Activated naive CD4-positive, alpha-beta T cell treated with Interleukin-2 at 50 U/mL for 16 hours (primary cell): Measurements from ENCODE around the gene CCDC87.
"Not testable (repeated sequence)": the region's sequence is repeated elsewhere in the genome, so short reads cannot be mapped to it uniquely, and the experiment has no call there.

Experiments used
- DNase-seq: peaks from one replicate; pipeline ENCODE4 v3.0.0-alpha.2; 2020

CCDC87 gene

DNA sequence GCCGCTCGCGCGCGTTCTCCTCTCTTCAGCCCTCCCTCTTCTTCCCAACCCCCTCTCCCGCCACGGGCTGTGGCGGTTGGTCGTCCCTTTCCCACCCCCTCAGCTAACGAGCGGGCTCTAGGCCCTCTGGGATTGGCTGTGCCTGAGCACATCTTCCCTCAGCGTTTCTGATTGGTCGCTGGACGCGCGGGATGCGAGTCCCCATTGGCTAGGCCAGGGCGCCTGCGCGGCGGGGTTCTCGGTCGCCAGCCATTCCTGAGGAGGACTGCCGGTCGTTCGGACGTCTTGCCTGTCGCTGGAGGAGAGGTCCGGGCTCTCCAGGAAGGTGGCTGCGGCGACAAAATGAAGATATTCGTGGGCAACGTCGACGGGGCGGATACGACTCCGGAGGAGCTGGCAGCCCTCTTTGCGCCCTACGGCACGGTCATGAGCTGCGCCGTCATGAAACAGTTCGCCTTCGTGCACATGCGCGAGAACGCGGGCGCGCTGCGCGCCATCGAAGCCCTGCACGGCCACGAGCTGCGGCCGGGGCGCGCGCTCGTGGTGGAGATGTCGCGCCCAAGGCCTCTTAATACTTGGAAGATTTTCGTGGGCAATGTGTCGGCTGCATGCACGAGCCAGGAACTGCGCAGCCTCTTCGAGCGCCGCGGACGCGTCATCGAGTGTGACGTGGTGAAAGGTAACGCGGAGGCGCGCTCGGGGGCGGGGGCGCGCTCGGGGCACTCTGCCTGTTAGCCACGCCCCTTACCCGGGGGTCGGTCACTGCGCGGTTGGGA is 23.7 kb upstream of the CCDC87 start, which contains the start of gene RBM14:
TSS of gene RBM14 (plus strand) at position 252 of the 776 bp plus-strand sequence. CDS start at position 343, 91 bp downstream.
- peak; percentile 98 for DNase-seq

DNA sequence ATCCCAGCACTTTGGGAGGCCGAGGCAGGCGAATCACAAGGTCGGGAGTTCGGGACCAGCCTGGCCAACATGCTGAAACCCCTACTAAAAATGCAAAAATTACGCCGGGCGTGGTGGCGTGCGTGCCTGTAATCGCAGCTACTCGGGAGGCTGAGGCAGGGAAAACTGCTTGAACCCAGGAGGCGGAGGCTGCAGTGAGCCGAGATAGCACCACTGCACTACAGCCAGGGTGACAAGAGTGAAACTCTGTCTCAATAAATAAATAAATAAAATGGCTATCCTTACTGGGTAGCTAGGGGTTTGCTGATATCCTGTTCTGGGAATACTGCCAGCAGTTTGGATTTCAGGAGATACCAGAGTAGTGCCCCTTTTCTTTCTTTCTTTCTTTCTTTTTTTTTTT is 21.2 kb upstream of the CCDC87 start:
- no peak for DNase-seq

- no peak for DNase-seq
Observed at GRCh38 chr11:66612458-66612857, 19.6 kb upstream of the CCDC87 start.

- no peak for DNase-seq
Observed at GRCh38 chr11:66609721-66610617, 17.1 kb upstream of the CCDC87 start.

GRCh38 chr11:66607126-66607834 is 14.4 kb upstream of the CCDC87 start:
- no peak for DNase-seq

DNA sequence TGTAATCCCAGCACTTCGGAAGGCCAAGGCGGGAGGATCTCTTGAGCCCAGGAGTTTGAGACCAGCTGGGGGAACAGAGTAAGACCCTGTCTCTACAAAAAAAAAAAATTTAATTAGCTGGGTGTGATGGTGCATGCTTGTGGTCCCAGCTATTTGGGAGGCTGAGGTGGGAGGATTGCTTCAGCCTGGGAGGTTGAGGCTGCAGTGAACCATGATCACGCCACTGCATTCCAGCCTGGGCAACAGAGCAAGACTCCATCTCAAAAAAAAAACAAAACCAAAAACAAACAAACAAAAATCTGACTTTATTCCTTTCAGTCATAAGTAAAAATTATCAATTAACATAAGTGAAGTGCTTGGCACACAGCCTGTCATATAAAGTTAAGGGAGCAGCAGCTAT is 13.7 kb upstream of the CCDC87 start:
- DNase-seq: not testable (repeated sequence)

DNA sequence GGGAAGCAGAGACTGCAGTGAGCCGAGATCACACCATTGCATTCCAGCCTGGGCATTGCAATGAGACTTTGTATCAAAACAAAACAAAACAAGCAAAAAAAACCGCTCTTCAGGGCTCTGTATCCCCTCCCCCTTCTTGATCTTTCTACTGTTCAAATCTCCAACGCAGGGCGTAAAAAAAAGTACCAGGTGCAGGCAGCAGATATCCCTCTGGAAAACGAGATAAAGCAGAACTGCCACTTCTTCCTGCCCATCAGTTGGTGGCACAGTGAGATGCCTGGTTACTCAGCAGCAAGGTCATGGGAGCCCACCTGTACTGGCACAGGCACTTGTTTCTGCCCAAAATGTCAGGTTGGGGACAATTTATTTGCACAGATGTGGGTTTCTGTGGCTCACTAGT is 11.3 kb upstream of the CCDC87 start:
- DNase-seq: no peak

- no peak for DNase-seq
Observed at GRCh38 chr11:66603072-66603471, 10.2 kb upstream of the CCDC87 start.

DNA sequence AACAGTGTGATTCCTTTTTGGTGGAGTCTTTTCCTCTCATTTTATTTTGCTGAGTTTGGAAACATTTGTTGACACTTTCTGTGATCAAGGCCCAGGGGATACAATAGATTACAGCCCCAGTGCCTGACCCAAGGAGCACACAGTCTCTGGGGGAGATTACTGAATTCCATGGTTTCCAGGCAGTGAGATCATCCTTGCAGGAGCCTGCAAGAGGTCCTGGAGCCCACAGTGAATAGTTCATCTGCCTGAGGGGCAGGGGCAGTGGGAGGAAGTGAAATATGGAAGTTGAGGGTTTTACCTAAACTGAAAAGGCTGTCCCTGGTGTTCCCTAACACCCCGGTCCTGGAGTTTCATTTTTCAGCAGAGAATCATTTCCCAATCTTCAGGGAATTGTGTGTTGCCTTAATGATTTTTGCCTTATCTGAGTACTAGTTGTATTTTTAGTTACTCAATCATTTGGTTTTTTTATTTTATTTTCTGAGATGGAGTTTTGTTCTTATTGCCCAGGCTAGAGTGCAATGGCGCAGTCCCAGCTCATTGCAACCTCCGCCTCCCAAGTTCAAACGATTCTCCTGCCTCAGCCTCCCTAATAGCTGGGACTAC is 7.9 kb upstream of the CCDC87 start:
- DNase-seq: no peak

DNA sequence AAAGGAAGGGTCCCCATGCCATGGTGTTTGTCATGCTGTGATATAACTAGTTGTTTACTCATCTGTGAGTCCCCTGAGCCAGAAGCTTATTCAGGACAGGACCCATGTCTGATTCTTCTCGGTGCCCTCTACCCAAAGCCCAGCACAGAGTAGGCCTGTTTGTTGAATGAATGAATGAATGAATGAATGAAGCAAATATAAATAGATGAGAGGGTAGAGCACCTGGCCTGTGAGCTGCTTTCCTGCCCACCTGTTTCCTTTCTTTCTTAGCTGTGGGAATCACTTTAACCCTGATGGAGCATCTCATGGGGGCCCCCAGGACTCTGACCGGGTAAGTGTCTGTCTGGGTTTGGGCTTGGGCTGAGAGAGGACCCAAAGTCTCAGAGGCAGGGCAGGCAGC is 7.4 kb upstream of the CCDC87 start:
- DNase-seq: no peak

- DNase-seq: no peak
Observed at GRCh38 chr11:66598993-66599392, 6.1 kb upstream of the CCDC87 start.

DNA sequence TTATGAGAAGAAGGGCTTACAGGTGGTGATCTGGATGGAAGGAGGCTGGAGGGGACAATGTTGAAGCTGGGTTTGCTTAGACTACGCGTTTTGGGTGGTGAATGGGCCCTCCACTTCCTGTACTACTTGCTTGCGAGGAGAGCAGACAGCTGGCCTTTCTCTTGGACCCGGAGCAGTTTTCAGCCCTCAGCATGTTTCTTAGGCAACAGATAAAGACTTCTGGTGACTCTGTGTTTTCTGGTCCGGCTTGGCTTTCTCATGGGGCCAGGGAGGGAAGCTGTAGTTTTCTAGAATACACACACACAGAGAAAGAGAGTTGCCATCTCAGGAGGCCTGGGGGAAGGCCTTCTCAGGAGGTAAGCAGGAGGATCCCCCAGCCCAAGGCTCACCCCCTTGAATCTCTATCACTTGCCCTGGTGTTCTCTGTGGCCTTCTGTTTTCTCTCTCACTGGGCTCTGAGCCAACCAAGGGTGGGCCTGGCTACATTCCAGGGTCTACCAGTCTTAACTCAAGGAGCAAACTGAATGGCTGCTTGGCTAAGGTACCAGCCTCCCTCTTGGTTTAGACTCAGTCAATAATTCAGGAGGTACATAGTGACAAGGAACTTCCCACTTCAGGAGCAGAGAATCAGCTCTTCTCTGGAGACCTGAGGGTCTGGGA is 2.5 kb upstream of the CCDC87 start:
- DNase-seq: no peak

DNA sequence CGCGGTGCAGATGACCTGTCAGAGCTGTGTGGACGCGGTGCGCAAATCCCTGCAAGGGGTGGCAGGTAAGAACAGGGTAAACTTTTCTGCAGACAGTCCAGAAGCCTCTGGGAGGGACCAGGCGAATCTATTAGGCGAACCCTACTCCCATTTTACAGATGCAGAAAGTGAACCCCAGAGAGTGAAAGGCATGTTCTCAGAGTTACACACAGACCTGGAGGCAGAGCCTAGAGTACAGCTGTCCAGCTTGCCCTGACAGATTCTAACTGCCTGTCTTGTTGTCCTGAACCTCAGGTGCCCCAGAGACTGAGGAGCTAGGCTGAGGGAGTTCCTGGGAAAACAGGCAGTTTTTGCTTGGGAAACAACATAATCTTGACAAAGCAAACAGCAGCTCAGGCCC is 787 bp upstream of the CCDC87 start:
- no peak for DNase-seq

DNA sequence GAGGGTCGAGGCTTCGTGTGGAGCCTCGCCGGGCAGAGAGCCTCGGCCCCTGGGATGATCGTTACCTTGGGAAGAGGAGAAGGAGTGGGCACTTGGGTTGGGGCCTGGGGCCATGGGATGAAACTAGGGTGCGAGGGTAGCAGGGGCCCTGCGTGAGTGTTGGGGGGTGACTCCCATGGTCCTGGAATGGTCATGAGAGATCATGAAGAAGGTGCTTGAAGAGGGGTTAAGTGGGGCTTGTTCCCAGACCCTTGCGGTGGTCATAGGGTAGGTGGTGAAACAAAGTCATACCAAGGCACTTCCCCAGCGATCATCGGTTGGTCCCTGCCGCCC is 406 bp upstream of the CCDC87 start:
- DNase-seq: no peak

DNA sequence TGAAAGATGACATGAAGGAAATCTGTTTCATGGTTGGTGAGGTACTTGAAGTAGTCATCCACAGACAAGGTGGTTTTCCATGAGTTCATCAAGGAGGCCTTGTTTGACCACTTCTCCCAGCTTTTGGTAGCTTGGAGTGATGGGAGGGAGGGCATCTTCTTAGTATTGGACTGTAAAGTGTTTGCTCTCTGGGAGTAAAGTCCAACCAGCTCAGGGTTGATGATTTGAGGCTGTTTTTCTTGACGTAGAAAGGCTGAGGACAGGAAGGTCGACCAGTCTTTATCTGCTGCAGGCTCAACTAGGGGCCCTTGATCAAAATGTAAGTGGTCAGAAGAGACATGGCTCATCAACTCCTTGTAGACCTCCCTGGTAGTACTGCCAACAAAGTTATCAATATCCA is 1.7 kb downstream of the CCDC87 start:
- no peak for DNase-seq

DNA sequence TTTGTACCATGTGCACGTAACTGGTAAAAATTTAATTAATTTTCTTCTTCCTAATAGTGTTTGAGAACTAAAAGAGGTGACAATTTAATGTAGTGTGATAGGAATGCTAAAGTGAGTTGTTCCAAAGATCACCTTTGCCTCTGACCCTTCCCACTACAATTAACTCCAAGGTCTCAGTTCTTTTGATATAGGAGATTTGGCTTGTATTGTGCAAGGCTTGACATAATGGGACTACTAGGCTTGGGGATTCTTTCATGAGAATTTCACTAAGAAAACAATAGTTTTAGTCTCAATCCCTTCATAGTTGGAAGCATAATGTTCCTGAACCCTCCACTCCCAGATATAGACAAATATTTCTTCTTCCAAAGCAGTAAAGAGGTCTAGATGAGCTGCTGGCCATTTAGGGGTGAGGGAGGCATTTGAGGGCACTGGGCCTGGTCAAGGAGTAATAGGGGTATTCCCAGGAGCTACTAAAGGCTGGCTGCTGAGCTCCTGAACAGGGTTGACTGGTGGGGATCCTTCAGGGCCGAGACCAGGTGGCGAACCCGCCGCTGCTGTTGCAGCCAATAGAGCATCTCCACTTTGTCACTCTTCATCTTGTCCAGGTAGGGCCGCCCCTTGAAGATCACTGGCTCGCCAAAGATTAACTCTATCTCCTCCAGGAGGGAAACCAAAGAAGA is 2.7 kb downstream of the CCDC87 start:
- no peak for DNase-seq

DNA sequence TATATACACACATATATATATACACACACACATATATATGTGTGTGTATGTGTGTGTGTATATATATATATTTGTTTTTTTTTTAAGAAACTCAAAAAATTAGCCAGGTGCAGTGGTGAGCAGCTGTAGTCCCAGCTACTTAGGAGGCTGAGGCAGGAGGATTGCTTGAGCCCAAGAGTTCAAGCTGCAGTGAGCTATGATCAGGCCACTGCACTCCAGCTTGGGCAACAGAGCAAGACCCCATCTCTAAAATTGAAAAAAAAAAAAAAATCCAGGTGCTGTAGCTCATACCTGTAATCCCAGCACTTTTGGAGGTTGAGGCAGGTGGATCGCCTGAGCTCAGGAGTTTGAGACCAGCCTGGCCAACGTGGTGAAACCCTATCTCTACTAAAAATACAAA is 3.5 kb downstream of the CCDC87 start:
- not testable (repeated sequence) for DNase-seq

- no peak for DNase-seq
Observed at GRCh38 chr11:66586136-66586535, 6.7 kb downstream of the CCDC87 start.

DNA sequence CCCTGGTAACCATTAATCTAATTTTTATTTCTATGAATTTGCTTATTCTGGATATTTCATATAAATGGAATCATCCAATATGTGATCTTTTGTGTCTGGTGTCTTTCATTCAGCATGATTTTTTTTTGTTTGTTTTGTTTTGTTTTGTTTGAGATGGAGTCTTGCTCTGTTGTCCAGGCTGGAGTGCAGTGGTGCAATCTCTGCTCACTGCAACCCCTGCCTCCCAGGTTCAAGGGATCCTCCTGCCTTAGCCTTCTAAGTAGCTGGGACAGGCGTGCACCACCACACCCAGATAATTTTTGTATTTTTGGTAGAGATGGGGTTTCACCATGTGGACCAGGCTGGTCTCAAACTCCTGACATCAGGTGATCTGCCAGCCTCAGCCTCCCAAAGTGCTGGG is 7.4 kb downstream of the CCDC87 start:
- not testable (repeated sequence) for DNase-seq

- DNase-seq: not testable (repeated sequence)
Observed at GRCh38 chr11:66582565-66583147, 10.2 kb downstream of the CCDC87 start.

DNA sequence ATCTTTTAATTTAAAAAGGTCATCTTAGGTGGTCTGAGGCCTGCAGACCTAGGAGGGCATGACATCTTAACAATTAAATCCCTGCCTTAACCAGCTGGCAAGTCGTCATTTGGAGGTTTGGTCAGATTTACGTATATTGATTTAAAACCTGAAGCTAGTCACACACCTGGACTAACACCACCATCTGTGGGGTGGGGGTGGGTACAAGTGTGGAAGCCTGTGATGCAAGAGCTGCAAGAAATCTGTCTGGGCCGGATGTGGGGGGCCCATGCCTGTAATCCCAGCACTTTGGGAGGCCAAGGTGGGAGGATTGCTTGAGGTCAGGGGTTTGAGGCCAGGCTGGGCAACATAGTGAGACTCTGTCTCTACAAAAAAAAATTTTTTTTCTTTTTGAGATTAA is 11.6 kb downstream of the CCDC87 start:
- no peak for DNase-seq

- DNase-seq: no peak
Observed at GRCh38 chr11:66580803-66581202, 12.1 kb downstream of the CCDC87 start.
